ENCODE measurements around the gene TMEM163.
"Not testable (repeated sequence)": the region's sequence is repeated elsewhere in the genome, so short reads cannot be mapped to it uniquely, and the experiment has no call there.

The TMEM163 gene

GRCh38 chr2:134573085-134573370 lies 145.8 kb downstream of the TMEM163 start:
- no peak for DNase-seq

DNA sequence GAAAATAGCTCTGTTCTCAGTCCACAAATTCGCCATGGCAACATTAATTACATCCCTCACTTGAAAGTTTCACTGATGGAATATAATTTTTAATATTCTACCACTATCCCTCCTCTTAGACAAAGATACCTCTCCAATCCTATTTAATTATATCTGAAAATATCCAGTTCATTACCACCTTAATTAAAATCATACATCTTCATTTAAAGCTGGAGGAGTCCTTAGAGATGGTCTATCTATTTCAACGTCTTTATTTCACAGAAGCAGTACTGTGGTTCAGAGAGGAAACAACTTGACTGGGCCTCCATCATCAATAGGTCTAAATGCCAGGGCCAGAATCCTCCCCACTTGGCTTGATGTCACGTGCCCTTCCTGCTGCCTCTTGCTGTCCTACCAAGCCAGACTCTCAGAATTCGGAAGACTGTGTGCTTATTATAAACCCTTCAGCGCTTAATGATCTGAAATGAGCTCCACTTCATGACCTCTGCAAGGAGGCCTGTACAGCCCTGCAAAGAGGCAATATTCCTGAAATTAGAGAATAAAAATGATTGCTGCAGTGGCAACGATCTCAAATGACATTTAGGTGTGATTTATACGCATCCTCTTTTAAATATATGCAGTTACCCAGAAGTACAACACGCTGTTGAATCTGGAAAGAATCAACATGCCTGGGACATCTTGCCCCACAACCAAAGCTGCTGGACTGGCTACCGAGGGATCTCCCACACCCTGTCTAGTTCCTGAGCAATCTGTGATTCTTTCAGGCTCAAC lies 146.3 kb downstream of the TMEM163 start:
- DNase-seq, result no peak

DNA sequence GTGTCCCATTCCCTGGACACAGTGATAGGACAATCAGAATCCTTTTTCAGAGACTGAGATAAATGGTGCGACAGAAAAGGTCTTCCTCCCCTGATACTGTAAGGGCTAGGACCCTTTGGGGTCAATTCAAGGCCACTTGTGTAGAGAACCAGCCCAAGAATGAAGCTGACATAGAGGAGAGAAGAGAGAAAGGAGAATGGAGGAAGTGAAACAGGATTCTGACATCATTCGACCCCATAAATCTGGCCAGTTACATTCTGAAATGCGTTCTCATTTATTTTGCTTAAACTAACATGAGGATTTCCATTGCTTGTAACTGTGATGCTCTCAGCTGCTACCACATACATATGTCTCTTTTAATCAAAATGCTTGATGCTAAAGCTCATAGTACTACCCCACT lies 148.1 kb downstream of the TMEM163 start:
- DNase-seq, result no peak

DNA sequence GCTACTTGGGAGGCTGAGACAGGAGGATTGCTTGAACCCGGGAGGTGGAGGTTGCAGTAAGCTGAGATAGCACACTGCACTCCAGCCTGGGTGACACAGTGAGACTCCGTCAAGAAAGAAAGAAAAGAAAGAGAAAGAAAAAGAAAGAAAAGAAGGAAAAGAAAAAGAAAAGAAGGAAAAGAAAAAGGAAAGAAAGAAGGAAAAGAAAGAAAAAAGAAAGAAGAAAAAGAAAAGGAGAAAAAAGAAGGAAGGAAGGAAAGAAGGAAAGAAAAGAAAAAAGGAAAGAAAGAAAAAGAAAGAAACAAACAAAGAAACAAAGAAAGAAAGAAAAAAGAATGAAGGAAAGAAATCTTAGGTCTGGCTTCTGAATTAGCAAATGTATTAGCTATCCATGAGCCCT lies 150.4 kb downstream of the TMEM163 start:
- no peak for DNase-seq

DNA sequence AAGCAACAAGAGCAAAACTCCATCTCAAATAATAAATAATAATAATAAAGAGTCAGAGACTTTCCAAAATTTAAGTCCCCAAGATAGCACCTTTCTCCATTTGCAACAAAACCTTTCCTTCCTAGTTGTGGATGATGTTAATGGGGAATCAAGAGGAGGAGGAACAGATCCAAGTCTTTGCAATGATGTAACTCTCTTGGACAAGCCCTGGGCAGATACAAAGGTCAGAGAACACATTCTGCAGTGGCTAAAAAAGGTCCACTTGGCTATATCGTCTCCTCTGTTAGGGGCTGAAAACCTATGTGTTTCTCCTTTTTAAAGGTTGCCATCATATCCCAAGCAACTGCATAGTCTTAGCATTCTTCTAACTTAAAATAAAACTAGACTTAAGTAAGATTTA lies 151.1 kb downstream of the TMEM163 start:
- no peak for DNase-seq

DNA sequence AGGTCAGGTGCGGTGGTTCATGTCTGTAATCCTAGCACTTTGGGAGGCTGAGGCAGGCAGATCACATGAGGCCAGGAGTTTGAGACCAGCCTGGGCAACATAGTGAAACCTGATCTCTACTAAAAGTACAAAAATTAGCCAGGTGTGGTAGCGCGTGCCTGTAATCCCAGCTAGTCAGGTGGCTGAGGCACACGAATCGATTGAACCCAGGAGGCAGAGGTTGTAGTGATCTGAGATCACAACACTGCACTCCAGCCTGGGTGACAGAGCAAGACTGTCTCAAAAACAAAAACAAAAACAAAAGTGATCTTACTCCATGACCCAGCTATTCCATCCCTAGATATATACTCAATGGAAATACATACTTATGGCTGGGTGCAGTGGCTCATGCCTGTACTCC lies 153.8 kb downstream of the TMEM163 start:
- not testable (repeated sequence) for DNase-seq

GRCh38 chr2:134564549-134564948 lies 154.3 kb downstream of the TMEM163 start:
- DNase-seq, result no peak

DNA sequence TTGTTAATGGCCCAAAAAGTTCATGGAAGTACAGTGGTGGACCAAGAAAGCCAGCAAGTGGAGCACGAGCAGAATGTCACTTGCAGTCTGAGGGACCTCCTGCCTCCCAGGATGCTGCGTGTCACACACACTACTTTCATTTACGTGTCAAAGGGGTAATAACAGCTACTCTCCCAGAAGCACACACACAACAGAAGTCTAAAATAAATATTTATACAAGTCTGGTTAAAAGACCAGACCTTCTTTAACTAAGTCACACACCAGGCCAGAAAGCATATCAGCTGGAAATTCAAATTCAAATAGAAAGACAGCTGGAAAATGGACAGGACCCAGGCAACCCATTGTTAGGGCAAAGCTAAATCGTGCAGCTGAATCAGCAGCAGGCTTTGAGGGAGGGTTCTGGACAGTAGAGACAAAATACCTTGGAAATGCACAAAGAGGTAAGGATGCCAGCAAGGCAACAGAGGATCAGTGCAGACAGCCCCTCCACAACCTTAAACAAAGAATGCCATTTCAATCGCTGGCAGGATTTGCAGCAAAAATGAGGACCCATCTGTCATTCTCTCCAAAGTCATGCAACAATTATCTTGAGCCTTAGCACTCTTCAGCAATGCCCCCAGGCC lies 160.5 kb downstream of the TMEM163 start:
- no peak for DNase-seq

DNA sequence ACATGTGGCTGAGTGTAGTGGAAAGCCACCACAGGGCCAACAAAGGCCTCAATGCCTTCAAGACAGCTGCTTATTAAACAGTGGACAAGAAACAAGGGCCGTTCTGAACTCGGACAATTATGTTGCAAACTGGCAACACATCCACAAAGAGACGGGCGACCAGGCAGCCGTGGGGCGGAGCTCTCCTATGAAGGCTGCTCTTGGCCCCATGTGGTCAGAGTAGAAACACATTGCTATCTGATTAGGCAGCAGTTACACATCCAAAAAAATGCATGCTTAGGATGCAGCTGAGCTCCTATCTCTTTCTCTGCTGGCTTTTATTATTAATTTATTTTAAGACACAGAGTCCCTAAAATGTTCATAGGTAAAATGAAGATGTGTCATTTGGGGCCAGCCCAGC lies 163.4 kb downstream of the TMEM163 start:
- no peak for DNase-seq

DNA sequence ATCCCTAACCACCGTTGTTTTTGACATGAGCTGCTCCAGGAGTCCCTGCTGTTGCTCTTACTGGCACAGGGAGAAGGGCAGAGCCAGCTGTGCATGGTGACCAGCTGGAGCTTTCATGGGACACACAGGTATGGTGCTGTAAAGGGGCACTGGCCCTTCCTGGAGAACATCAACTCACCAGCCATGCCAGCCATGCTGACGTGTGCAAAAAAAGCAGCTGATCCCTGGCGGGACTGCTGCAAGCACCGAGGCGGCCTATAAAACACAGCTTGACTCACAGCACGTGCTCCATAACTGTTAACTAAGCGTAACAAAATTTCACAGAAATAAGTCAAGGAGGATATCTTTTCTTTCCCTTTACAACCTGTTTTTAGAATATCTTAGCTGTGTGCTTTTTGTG lies 165.1 kb downstream of the TMEM163 start:
- no peak for DNase-seq

DNA sequence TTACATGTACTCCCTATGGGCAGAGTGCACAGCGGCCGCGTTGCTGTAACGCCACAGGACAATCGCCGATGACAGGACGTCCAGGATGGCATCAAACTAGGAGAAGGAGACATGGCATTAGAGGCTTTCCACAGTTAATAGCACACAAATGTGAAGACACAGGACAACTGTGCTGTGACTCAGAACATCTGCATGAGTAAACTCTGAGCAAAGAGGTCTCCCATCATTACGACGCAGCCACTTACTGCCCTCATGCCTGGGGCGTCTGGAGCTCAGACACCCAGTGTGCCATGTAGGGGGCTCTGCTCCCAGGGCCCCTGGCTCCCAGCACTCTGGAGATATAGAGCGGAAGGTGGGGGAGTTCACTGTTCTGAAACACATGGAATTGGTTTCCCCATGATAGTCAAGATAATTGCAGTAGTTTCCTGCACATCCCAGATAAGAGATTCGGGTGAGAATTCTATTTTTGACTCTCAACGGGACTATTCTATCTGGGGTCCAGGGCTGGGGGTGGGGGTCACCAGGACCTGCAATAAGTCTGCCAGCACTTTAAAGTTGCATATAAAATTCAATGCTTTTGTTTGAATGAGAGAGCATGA lies 168.1 kb downstream of the TMEM163 start:
- no peak for DNase-seq

GRCh38 chr2:134549104-134549503 lies 169.7 kb downstream of the TMEM163 start:
- no peak for DNase-seq

DNA sequence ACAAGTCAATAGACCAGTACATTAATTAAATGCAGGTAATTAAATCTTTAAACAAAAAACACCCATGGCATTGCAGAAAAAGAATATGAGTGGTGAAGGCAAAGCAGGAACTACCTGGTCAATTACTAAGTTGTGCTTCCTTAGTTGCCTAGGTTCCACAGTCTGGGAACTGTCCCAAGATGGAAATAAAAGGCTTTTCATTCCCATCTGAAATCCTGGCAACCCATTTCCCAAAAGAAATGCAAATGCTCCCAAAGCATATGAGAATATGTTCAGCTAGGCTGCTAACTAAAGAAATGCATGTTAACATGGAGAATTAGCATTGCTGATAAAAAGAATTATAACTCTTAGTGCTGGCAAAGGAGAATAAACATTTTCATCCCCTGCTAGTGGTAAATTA lies 177.8 kb downstream of the TMEM163 start:
- no peak for DNase-seq

GRCh38 chr2:134539981-134540380 lies 178.8 kb downstream of the TMEM163 start:
- DNase-seq, result no peak

DNA sequence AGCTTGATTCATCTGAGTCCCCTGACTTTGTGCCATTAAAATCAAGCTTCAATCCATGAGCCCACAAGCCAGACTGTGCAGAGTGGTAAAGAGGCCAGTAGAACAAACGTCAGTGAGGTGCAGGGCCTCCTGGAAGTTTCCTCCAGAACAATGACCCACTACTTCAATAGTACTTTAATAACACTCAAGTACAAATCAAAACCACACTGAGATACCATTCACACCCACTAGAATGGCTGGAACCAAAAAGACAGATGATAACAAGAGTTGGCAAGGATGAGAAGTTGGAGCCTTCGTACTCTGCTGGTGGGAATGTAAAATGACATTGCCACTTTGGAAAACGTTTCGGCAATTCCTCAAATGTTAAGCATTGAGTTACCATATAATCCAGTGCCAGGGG lies 181.1 kb downstream of the TMEM163 start:
- DNase-seq, result no peak

DNA sequence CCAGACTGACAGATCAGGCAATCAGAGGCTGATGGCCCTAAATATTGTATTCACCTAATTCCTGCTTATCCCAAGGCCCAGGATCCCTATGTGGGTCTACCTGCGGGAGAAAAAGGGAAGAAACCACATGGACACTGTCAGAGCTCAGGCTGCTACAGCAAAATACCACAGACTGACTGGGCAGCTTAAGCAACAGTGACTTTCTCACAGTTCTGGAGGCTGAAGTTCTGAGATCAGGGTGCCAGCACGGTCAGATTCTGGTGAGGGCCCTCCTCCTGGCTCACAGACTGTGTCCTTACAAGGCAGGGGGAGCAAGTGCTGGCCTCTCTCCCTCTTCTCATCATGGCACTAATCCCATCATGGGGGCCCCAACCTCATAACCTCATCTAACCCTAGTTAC lies 181.7 kb downstream of the TMEM163 start:
- DNase-seq, result no peak

GRCh38 chr2:134536296-134536695 lies 182.5 kb downstream of the TMEM163 start:
- no peak for DNase-seq

DNA sequence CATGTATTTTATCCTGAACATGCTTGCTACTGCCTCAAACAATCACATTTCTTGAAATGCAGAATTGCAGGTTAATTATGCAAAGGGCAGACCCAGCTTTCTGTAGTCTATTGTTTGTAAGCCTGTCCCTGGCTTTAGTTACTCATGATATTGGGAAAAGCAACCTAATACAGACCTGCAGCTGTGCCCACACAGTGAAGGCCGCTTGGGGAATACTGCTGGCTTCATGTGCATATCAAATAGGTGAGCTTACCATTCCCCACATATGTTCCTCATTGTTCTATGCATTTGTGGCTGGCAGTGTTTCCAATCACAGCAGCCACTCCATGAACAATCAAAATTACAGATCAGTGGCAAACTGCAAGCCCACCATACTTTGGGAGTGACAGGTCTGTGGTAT lies 186.3 kb downstream of the TMEM163 start:
- DNase-seq, result no peak

DNA sequence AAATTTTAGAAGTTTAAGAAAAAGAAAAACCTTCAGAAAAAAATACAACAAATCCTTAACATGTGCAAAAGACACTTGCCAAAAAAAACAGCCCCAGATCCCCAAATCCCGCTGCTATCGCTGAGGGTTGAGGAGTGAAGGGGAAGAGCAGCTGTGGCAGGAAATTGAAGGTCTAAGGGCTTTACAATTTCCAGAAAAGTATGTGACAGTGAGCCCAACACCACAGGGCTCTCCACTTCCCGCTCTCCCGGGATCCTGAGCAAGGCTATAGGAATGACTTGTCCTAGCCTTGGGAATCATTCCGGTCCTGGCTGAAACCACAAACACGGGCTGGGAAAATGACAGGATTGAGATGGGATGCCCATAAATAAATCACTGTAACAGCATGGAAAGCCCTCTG lies 191.4 kb downstream of the TMEM163 start:
- DNase-seq, result no peak

GRCh38 chr2:134522496-134523455 lies 196.0 kb downstream of the TMEM163 start:
- DNase-seq, result no peak

DNA sequence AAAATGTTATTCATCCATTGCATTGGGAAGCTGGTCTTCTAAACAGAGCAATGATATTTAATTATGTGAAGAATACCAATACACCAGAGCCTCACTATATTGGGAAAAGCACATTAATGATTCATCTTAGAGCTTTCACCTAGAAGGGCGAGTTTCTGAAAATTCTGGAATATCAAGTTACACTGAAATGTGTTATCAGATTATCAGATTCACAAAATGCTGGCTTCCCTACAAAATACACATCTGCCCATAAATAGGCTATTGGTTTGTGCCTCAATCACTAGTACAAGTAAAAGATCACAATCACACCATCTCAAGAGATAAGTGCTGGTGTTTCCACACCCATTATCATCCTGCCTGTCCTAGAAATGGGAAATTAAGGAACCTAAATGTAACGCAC lies 200.7 kb downstream of the TMEM163 start:
- DNase-seq, result no peak

GRCh38 chr2:134515137-134515536 lies 203.7 kb downstream of the TMEM163 start:
- DNase-seq, result no peak

DNA sequence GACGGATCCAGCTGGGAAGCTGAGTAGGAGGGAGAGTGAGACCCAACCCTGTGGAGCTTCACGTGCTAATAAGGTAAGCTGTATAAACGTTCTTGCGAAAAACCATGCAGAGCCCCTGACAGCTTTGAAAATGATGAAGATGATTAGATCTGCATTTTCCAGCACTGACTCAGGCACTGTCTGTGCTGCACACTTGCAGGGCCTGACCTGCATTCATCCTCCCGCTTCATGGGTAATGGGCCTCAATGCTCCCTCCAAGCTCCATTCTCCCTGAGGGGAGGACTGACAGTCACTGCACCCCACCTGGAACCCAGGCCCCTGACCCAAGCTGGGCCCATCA lies 205.4 kb downstream of the TMEM163 start:
- no peak for DNase-seq

Data from stimulated activated naive CD4-positive, alpha-beta T cell (primary cell).